ENCODE measurements around the gene EPN2. TPM values are rescaled to one million over a fixed set of nuclear protein-coding genes. Genes with fewer than 3 reads are reported as not detected.

EPN2 gene
- total and polyA plus RNA-seq, 2 donors from 2014 or later = 18.0 to 45.4 TPM

DNA sequence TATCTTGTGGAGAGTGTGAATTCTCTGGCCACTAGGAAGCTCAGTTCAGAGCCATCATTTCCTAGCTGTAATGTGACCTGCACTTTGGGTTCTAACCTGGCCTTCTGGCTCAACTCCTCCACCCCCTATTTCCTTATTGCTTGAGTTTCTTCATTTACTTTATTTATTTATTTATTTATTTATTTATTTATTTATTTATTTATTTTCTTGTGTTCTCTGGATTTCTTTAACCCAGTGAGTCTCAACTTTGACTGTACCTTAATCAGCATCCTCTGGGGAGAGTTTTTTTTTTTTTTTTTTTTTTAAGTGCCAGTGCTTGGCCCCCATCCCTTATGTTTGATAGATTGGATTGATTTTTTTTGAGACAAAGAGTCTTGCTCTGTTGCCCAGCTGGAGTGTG, 18.1 kb downstream of the EPN2 start:
- Histone ChIP-seq H3K27ac (ENCODE audit: low read depth in 2 of 2, low read length in 2 of 2) (no peak overlapping the region), H3K27me3 (ENCODE audit: control insufficient read depth, insufficient read depth, low read length) (no peaks in the 10 kb centered on the region), H3K9me3 (ENCODE audit: control insufficient read depth in 2 of 3, insufficient read depth in 1 of 3, low read length in 3 of 3) (no peaks in the 10 kb centered on the region), H3K36me3 (ENCODE audit: control insufficient read depth in 2 of 3, insufficient read depth in 3 of 3, low read length in 3 of 3) (peaks cover 0 to 3% (median 0%) of the 10 kb centered on the region in 3 donors), H3K4me1 (ENCODE audit: control insufficient read depth in 2 of 3, insufficient read depth in 2 of 3, low read depth in 1 of 3, low read length in 3 of 3) (peaks cover 0 to 8% (median 0%) of the 10 kb centered on the region in 3 donors), H3K4me3 (ENCODE audit: low read length in 3 of 3) (no peak overlapping the region), H3K9ac (ENCODE audit: low read length in 3 of 3) (no peak overlapping the region)
- DNase-seq (no peak), FAIRE-seq (no peak)
- intact Hi-C loops (cut with DNase I) = no loop called here
- TF ChIP-seq, protein P1, sequence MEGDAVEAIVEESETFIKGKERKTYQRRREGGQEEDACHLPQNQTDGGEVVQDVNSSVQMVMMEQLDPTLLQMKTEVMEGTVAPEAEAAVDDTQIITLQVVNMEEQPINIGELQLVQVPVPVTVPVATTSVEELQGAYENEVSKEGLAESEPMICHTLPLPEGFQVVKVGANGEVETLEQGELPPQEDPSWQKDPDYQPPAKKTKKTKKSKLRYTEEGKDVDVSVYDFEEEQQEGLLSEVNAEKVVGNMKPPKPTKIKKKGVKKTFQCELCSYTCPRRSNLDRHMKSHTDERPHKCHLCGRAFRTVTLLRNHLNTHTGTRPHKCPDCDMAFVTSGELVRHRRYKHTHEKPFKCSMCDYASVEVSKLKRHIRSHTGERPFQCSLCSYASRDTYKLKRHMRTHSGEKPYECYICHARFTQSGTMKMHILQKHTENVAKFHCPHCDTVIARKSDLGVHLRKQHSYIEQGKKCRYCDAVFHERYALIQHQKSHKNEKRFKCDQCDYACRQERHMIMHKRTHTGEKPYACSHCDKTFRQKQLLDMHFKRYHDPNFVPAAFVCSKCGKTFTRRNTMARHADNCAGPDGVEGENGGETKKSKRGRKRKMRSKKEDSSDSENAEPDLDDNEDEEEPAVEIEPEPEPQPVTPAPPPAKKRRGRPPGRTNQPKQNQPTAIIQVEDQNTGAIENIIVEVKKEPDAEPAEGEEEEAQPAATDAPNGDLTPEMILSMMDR (IDR thresholded peaks at IDR 0.05; ENCODE audit: borderline replicate concordance, extremely low read depth, insufficient read depth) = no peak

DNA sequence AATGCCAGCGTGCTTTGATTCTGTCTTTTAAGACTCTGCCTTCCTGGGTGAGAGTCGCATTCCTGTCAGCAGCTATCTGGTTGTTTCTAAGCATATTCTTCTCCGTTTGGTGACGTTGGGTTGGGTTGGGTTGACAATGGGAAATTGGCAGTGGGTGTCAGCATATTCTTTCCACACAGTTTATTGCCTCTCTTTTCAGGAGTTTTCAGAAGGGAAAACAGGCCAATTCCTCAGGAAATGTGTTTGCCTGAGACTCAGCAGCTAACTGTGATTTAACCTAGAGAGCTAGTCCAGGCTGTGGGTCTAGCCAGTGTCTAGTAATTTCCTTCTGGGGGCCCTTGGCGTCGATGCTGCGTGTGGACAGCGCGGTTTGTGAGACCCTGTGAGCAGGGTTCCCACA, 21.2 kb downstream of the EPN2 start:
- FAIRE-seq (no peak), DNase-seq (no peak)
- H3K27me3 ChIP-seq (ENCODE audit: control insufficient read depth, insufficient read depth, low read length) = no peaks in the 10 kb centered on the region
- TF ChIP-seq, protein P1 (IDR thresholded peaks at IDR 0.05; ENCODE audit: borderline replicate concordance, extremely low read depth, insufficient read depth) = no peak
- H3K4me1 ChIP-seq (ENCODE audit: control insufficient read depth in 2 of 3, insufficient read depth in 2 of 3, low read depth in 1 of 3, low read length in 3 of 3) = peaks cover 0 to 13% (median 11%) of the 10 kb centered on the region in 3 donors
- H3K36me3 ChIP-seq (ENCODE audit: control insufficient read depth in 2 of 3, insufficient read depth in 3 of 3, low read length in 3 of 3) = no peaks in the 10 kb centered on the region
- no peaks in the 10 kb centered on the region for H3K9me3 ChIP-seq (ENCODE audit: control insufficient read depth in 2 of 3, insufficient read depth in 1 of 3, low read length in 3 of 3)
- intact Hi-C loops (cut with DNase I) = no loop called here
- H3K4me3 ChIP-seq (ENCODE audit: low read length in 3 of 3) = no peak overlapping the region
- no peak overlapping the region for H3K9ac ChIP-seq (ENCODE audit: low read length in 3 of 3)
- H3K27ac ChIP-seq (ENCODE audit: low read depth in 2 of 2, low read length in 2 of 2) = no peak overlapping the region

DNA sequence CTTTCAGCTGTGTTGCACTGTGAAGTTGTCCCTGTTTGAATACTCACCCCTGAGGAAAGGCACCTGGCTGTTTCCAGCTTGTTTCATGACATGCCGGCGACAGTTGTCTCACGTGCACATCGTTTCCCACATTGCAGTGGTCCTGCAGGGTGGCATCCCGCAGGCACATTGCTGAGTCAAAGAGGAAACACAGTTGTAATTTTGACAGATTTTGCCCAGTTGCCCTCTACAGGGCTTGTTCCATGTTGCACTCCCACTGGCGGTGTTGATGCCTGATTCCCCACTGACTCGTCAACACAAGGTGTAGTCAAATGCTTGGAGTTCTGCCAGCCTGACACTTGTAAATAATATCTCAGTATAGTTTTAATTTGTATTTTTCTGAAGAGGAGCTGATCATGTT, 23.8 kb downstream of the EPN2 start:
- H3K27me3 ChIP-seq (ENCODE audit: control insufficient read depth, insufficient read depth, low read length) = no peaks in the 10 kb centered on the region
- no peak overlapping the region for H3K9ac ChIP-seq (ENCODE audit: low read length in 3 of 3)
- H3K4me1 ChIP-seq (ENCODE audit: control insufficient read depth in 2 of 3, insufficient read depth in 2 of 3, low read depth in 1 of 3, low read length in 3 of 3) = peaks cover 2 to 33% (median 20%) of the 10 kb centered on the region in 3 donors
- H3K27ac ChIP-seq (ENCODE audit: low read depth in 2 of 2, low read length in 2 of 2) = no peak overlapping the region
- no peaks in the 10 kb centered on the region for H3K36me3 ChIP-seq (ENCODE audit: control insufficient read depth in 2 of 3, insufficient read depth in 3 of 3, low read length in 3 of 3)
- intact Hi-C loops (cut with DNase I) = no loop called here
- no peak overlapping the region for H3K4me3 ChIP-seq (ENCODE audit: low read length in 3 of 3)
- no peak for DNase-seq
- no peaks in the 10 kb centered on the region for H3K9me3 ChIP-seq (ENCODE audit: control insufficient read depth in 2 of 3, insufficient read depth in 1 of 3, low read length in 3 of 3)
- TF ChIP-seq, protein P1 (IDR thresholded peaks at IDR 0.05; ENCODE audit: borderline replicate concordance, extremely low read depth, insufficient read depth) = no peak
- no peak for FAIRE-seq

DNA sequence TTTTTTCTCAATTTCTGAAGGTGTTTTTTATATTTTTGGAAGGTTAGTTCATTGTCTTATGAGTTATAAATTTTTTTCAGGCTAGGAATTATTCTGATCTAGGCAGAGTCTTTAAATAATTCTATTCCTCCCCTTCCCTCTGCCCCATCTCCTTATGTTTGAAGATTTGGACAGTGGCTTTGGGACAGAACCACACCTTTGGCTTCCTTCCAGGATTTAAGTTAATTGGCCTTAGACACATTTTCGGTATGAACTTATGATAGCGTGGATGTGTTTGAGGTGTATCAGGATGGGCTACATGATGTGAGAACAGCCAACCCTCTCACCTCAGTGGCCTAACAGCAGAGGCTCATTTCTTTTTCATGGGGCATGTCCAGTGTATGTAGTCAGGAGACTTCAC, 24.3 kb downstream of the EPN2 start:
- H3K27ac ChIP-seq (ENCODE audit: low read depth in 2 of 2, low read length in 2 of 2) = no peak overlapping the region
- no peaks in the 10 kb centered on the region for H3K9me3 ChIP-seq (ENCODE audit: control insufficient read depth in 2 of 3, insufficient read depth in 1 of 3, low read length in 3 of 3)
- TF ChIP-seq, protein P1 (IDR thresholded peaks at IDR 0.05; ENCODE audit: borderline replicate concordance, extremely low read depth, insufficient read depth) = no peak
- intact Hi-C loops (cut with DNase I) = no loop called here
- H3K36me3 ChIP-seq (ENCODE audit: control insufficient read depth in 2 of 3, insufficient read depth in 3 of 3, low read length in 3 of 3) = no peaks in the 10 kb centered on the region
- H3K4me3 ChIP-seq (ENCODE audit: low read length in 3 of 3) = no peak overlapping the region
- H3K27me3 ChIP-seq (ENCODE audit: control insufficient read depth, insufficient read depth, low read length) = no peaks in the 10 kb centered on the region
- FAIRE-seq (no peak), DNase-seq (no peak)
- H3K9ac ChIP-seq (ENCODE audit: low read length in 3 of 3) = no peak overlapping the region
- H3K4me1 ChIP-seq (ENCODE audit: control insufficient read depth in 2 of 3, insufficient read depth in 2 of 3, low read depth in 1 of 3, low read length in 3 of 3) = peaks cover 2 to 33% (median 20%) of the 10 kb centered on the region in 3 donors

All from kidney (tissue), 14 donors.